ENCODE results near the gene SDCCAG8.

Gene SDCCAG8

DNA sequence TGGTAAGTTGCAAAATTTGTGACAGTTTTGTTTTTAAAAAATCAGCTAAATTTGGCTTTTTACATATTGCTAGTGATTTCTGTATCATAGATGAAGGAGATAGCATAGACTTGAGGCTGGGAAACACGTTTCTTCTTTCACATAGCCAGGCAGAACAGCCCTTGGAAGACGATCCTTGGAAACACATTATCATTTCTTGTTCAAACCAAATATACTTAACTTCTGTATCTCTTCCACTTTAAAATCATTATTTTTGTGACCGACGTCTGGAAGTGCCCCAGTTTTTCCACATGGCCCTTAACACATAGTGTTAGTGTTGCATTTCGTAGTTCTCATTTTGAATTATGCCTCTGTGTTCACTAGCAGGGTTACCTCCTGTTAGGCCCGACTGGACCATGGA, 193.5 kb downstream of the SDCCAG8 start:
- Histone ChIP-seq H3K4me1 (ENCODE audit: control insufficient read depth, insufficient read depth, low read length) (no peaks in the 10 kb centered on the region), H3K36me3 (ENCODE audit: control insufficient read depth, insufficient read depth, low read length) (peaks cover 4% of the 10 kb centered on the region), H3K27ac (ENCODE audit: low read depth, low read length) (no peak overlapping the region), H3K27me3 (ENCODE audit: control insufficient read depth, insufficient read depth, low read length) (no peaks in the 10 kb centered on the region), H3K4me3 (ENCODE audit: low read length) (no peak overlapping the region), H3K9ac (ENCODE audit: low read length) (no peak overlapping the region)

DNA sequence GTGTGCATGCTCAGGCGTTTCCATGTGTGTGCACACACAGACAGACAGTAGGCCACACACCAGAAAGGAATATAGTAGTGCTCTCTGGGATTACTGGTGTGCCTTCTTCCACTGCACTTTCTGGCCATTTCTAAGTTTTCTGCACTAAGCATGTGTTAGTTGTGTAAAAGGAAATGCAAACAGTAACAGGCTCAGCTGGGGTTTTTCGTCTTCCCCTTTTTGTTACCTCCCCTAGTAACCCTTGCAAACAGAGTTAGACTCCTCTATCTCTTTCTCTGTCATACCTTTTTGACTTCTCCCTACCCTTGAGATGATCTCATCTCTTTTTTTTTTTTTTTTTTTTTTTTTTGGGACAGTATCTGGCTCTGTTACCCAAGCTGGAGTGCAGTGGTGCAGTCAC, 196.3 kb downstream of the SDCCAG8 start:
- Histone ChIP-seq H3K9ac (ENCODE audit: low read length) (no peak overlapping the region), H3K4me3 (ENCODE audit: low read length) (no peak overlapping the region), H3K27ac (ENCODE audit: low read depth, low read length) (no peak overlapping the region), H3K4me1 (ENCODE audit: control insufficient read depth, insufficient read depth, low read length) (no peaks in the 10 kb centered on the region), H3K36me3 (ENCODE audit: control insufficient read depth, insufficient read depth, low read length) (peaks cover 4% of the 10 kb centered on the region), H3K27me3 (ENCODE audit: control insufficient read depth, insufficient read depth, low read length) (no peaks in the 10 kb centered on the region)

DNA sequence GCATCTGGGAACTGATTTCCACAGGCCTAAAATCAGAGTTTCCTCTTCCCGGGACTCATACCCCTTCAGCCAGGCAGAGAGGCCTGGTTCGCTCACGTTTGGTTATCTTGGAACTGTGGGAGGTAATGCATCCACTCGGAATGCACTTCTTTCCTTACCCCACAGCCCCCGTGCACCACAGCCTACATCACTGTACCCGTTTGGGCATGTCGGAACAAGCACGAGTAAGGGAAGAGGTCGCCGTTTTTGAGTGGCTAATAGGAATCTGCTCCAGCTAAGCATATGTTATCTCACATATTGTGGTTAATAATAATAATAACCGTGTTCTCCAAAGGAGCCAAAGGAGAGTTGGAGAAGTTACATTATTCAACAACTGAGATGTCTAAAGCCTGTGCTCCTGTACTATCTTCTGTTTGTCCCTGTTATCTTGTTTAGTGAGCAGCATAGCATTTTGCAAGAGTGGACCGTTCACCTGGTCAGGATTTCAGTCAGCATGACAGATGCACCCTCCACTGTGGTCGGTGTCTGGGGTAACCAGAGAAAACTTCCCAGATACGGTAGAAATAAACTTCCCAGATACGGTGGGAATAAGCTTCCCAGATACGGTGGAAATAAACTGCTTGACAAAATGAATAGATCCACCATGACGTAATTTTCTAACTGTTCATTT, 198.6 kb downstream of the SDCCAG8 start:
- H3K4me3 ChIP-seq (ENCODE audit: low read length), result no peak overlapping the region
- H3K27ac ChIP-seq (ENCODE audit: low read depth, low read length), result no peak overlapping the region
- no peaks in the 10 kb centered on the region for H3K27me3 ChIP-seq (ENCODE audit: control insufficient read depth, insufficient read depth, low read length)
- no peak overlapping the region for H3K9ac ChIP-seq (ENCODE audit: low read length)
- no peaks in the 10 kb centered on the region for H3K4me1 ChIP-seq (ENCODE audit: control insufficient read depth, insufficient read depth, low read length)
- H3K36me3 ChIP-seq (ENCODE audit: control insufficient read depth, insufficient read depth, low read length), result no peaks in the 10 kb centered on the region

GRCh38 chr1:243455760-243456651, 200.2 kb downstream of the SDCCAG8 start:
- Histone ChIP-seq H3K27me3 (ENCODE audit: control insufficient read depth, insufficient read depth, low read length) (no peaks in the 10 kb centered on the region), H3K4me1 (ENCODE audit: control insufficient read depth, insufficient read depth, low read length) (no peaks in the 10 kb centered on the region), H3K9ac (ENCODE audit: low read length) (no peak overlapping the region), H3K27ac (ENCODE audit: low read depth, low read length) (no peak overlapping the region), H3K36me3 (ENCODE audit: control insufficient read depth, insufficient read depth, low read length) (no peaks in the 10 kb centered on the region), H3K4me3 (ENCODE audit: low read length) (no peak overlapping the region)

DNA sequence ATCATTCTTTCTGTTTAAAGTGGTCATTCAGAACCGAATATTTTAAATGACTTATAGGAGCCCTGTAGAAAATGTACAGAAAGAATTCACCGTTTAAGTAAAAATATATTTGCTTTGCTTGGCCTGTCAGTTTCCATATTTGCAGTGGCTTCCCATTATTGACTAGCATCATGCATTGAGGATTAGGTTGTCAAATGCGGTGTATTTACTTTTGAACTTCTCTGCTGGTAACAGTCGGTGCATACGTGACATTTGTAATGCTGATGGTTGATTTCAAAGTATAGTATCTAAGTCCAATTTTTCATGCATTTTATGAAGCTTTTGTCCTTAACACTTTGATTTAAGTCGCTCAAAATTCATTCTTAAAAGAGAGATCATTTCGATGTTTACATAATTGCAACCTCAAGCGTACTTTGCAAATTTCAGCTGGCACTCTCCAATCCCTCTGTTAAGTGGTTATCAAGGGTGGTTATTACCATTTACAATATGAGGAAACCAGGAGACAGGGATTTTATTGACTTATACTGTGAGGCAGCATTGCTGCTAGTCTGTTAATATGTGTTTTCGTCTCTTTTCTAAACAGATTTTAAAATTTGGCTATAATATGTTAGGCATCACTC, 201.6 kb downstream of the SDCCAG8 start:
- H3K4me3 ChIP-seq (ENCODE audit: low read length), result no peak overlapping the region
- H3K27ac ChIP-seq (ENCODE audit: low read depth, low read length), result no peak overlapping the region
- no peaks in the 10 kb centered on the region for H3K4me1 ChIP-seq (ENCODE audit: control insufficient read depth, insufficient read depth, low read length)
- no peak overlapping the region for H3K9ac ChIP-seq (ENCODE audit: low read length)
- H3K36me3 ChIP-seq (ENCODE audit: control insufficient read depth, insufficient read depth, low read length), result no peaks in the 10 kb centered on the region
- no peaks in the 10 kb centered on the region for H3K27me3 ChIP-seq (ENCODE audit: control insufficient read depth, insufficient read depth, low read length)

- no peaks in the 10 kb centered on the region for H3K36me3 ChIP-seq (ENCODE audit: control insufficient read depth, insufficient read depth, low read length)
- no peak overlapping the region for H3K4me3 ChIP-seq (ENCODE audit: low read length)
- H3K27ac ChIP-seq (ENCODE audit: low read depth, low read length), result no peak overlapping the region
- no peaks in the 10 kb centered on the region for H3K4me1 ChIP-seq (ENCODE audit: control insufficient read depth, insufficient read depth, low read length)
- H3K27me3 ChIP-seq (ENCODE audit: control insufficient read depth, insufficient read depth, low read length), result no peaks in the 10 kb centered on the region
- no peak overlapping the region for H3K9ac ChIP-seq (ENCODE audit: low read length)
Observed at GRCh38 chr1:243459059-243459458, 203.2 kb downstream of the SDCCAG8 start.

DNA sequence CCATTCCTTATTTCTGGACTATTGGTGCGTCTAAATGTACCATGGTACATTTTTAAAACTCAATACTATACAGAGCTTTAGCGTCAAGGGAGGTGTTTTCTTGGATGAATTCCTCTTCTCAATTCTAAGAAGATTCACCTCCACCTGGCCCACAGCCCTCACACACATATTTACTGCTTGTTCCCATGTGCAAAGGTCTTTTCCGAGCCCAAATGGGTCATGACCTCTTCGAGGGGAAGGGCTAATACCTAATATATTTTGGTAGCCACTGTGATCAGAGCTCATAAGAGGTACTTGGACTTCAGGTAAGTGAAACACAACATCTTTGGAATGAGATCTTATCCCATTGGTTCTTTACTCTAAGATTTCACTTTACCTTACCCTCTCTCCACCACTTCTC, 205.9 kb downstream of the SDCCAG8 start:
- Histone ChIP-seq H3K27ac (ENCODE audit: low read depth, low read length) (no peak overlapping the region), H3K9ac (ENCODE audit: low read length) (no peak overlapping the region), H3K4me1 (ENCODE audit: control insufficient read depth, insufficient read depth, low read length) (no peaks in the 10 kb centered on the region), H3K27me3 (ENCODE audit: control insufficient read depth, insufficient read depth, low read length) (no peaks in the 10 kb centered on the region), H3K36me3 (ENCODE audit: control insufficient read depth, insufficient read depth, low read length) (peaks cover 4% of the 10 kb centered on the region), H3K4me3 (ENCODE audit: low read length) (no peak overlapping the region)

GRCh38 chr1:243462929-243463697, 207.3 kb downstream of the SDCCAG8 start:
- H3K36me3 ChIP-seq (ENCODE audit: control insufficient read depth, insufficient read depth, low read length), result peaks cover 4% of the 10 kb centered on the region
- H3K27ac ChIP-seq (ENCODE audit: low read depth, low read length), result no peak overlapping the region
- H3K4me3 ChIP-seq (ENCODE audit: low read length), result no peak overlapping the region
- H3K27me3 ChIP-seq (ENCODE audit: control insufficient read depth, insufficient read depth, low read length), result no peaks in the 10 kb centered on the region
- no peaks in the 10 kb centered on the region for H3K4me1 ChIP-seq (ENCODE audit: control insufficient read depth, insufficient read depth, low read length)
- no peak overlapping the region for H3K9ac ChIP-seq (ENCODE audit: low read length)

DNA sequence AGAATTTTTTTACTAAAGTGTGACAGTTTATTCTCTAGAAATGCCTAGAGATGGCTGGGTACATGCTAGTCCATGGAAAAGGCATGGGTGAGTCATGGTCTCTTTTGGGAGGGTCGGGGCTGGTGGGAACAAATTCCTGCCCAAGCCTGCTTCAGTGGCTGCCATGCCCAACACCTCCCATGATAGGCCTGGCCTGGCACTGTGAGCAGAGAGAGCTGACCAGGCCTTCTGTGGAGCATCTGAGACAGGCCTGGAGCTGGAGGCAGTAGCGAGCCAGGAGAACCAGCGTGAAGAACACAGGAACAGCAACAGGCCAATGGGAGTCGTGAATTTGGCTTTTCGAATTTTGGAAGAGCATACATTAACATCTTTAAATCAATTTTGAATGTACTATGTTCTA, 209.2 kb downstream of the SDCCAG8 start:
- H3K27me3 ChIP-seq (ENCODE audit: control insufficient read depth, insufficient read depth, low read length), result no peaks in the 10 kb centered on the region
- no peak overlapping the region for H3K27ac ChIP-seq (ENCODE audit: low read depth, low read length)
- no peak overlapping the region for H3K4me3 ChIP-seq (ENCODE audit: low read length)
- no peak overlapping the region for H3K9ac ChIP-seq (ENCODE audit: low read length)
- peaks cover 4% of the 10 kb centered on the region for H3K36me3 ChIP-seq (ENCODE audit: control insufficient read depth, insufficient read depth, low read length)
- no peaks in the 10 kb centered on the region for H3K4me1 ChIP-seq (ENCODE audit: control insufficient read depth, insufficient read depth, low read length)

- Histone ChIP-seq H3K27me3 (ENCODE audit: control insufficient read depth, insufficient read depth, low read length) (no peaks in the 10 kb centered on the region), H3K9ac (ENCODE audit: low read length) (no peak overlapping the region), H3K4me3 (ENCODE audit: low read length) (no peak overlapping the region), H3K27ac (ENCODE audit: low read depth, low read length) (no peak overlapping the region), H3K4me1 (ENCODE audit: control insufficient read depth, insufficient read depth, low read length) (no peaks in the 10 kb centered on the region), H3K36me3 (ENCODE audit: control insufficient read depth, insufficient read depth, low read length) (peaks cover 4% of the 10 kb centered on the region)
Observed at GRCh38 chr1:243465738-243466137, 209.9 kb downstream of the SDCCAG8 start.

DNA sequence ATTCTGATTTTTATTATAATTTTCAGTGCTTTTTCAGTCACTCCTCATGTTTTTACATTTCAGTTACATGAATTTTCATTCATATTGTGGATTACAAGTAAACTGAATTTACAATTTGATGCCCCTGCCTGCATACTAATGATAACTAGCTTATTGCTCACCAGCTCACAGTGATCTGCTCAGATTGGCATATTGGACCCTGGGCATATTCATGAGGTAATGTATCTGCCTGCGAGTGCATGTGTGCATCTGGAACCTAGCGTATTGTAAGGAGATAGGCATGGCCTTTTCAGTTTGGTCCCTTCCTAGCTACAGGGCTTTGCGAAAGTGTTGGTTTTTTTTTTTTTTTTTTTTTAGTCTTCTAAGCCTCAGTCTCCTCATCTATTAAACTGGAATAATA, 213.7 kb downstream of the SDCCAG8 start:
- Histone ChIP-seq H3K27me3 (ENCODE audit: control insufficient read depth, insufficient read depth, low read length) (no peaks in the 10 kb centered on the region), H3K27ac (ENCODE audit: low read depth, low read length) (no peak overlapping the region), H3K4me1 (ENCODE audit: control insufficient read depth, insufficient read depth, low read length) (peaks cover 10% of the 10 kb centered on the region), H3K36me3 (ENCODE audit: control insufficient read depth, insufficient read depth, low read length) (peaks cover 3% of the 10 kb centered on the region), H3K9ac (ENCODE audit: low read length) (no peak overlapping the region), H3K4me3 (ENCODE audit: low read length) (no peak overlapping the region)

DNA sequence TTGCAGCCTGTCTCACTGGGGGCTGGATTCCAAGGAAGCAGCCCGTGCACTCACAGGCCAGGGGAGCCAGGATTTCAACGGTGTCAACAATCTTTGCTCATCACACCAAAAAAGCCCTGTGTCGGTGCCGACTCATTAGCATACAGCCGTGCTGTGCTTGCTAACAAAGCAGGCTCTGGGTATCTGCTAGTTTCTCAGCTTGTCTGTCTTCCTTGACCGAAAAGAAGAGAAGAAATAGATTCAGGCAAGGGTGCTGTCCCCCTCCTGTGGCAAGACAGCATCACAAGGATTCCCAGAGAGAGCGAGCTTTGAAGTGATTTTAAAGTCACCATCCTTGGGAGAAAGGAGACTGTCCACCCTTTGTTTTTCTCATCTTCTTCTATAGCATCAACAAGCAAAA, 214.7 kb downstream of the SDCCAG8 start:
- Histone ChIP-seq H3K27me3 (ENCODE audit: control insufficient read depth, insufficient read depth, low read length) (no peaks in the 10 kb centered on the region), H3K4me3 (ENCODE audit: low read length) (no peak overlapping the region), H3K9ac (ENCODE audit: low read length) (no peak overlapping the region), H3K36me3 (ENCODE audit: control insufficient read depth, insufficient read depth, low read length) (no peaks in the 10 kb centered on the region), H3K4me1 (ENCODE audit: control insufficient read depth, insufficient read depth, low read length) (peaks cover 10% of the 10 kb centered on the region), H3K27ac (ENCODE audit: low read depth, low read length) (no peak overlapping the region)

All from rectal smooth muscle tissue (tissue), 1 donor.